Kidney (tissue), 14 donors: ENCODE results near the gene S100Z. TPM values are rescaled to one million over a fixed set of nuclear protein-coding genes. Genes with fewer than 3 reads are reported as not detected.

ENCODE experiments used
- DNase-seq, 5 donors: peaks; one replicate each; pipeline ENCODE4 v3.0.0-alpha.2; 2013 to 2020
- FAIRE-seq: peaks from 2 replicates; lab custom pipeline; 2012; peaks lifted over from hg19 to GRCh38; lab: Jason Lieb, UNC
- H3K27ac ChIP-seq, 2 donors: one replicate each; pipeline ENCODE4 v1.7.0; 2013; ENCODE audit warnings: low read depth in 2 of 2, low read length in 2 of 2, inconsistent platforms in 1 of 2
- H3K27me3 ChIP-seq: one replicate; pipeline ENCODE4 v1.7.1; 2013; ENCODE audit warnings: low read length, inconsistent platforms; ENCODE audit not compliant: control insufficient read depth, insufficient read depth
- H3K36me3 ChIP-seq, 3 donors: one replicate each; pipeline versions ENCODE4 v1.7.0 to v1.7.1; 2013; ENCODE audit warnings: low read length in 3 of 3, control low read depth in 1 of 3, inconsistent platforms in 1 of 3; ENCODE audit not compliant: insufficient read depth in 3 of 3, control insufficient read depth in 2 of 3
- H3K4me1 ChIP-seq, 3 donors: one replicate each; pipeline versions ENCODE4 v1.7.0 to v1.7.1; 2013; ENCODE audit warnings: low read length in 3 of 3, inconsistent platforms in 1 of 3, low read depth in 1 of 3; ENCODE audit not compliant: control insufficient read depth in 2 of 3, insufficient read depth in 2 of 3
- H3K4me3 ChIP-seq, 3 donors: one replicate each; pipeline versions ENCODE4 v1.7.0 to v1.8.1; 2013; ENCODE audit warnings: low read length in 3 of 3, control low read depth in 1 of 3, inconsistent platforms in 1 of 3
- H3K9ac ChIP-seq, 3 donors: one replicate each; pipeline versions ENCODE4 v1.7.0 to v1.7.1; 2013; ENCODE audit warnings: low read length in 3 of 3, control low read depth in 1 of 3, inconsistent platforms in 1 of 3
- H3K9me3 ChIP-seq, 3 donors: one replicate each; pipeline versions ENCODE4 v1.7.0 to v1.7.1; 2013; ENCODE audit warnings: low read length in 3 of 3, control low read depth in 1 of 3, inconsistent platforms in 1 of 3; ENCODE audit not compliant: control insufficient read depth in 2 of 3, insufficient read depth in 1 of 3
- intact Hi-C: fragments of 100-400 bp; cut with DNase I; formaldehyde crosslinking; loops from one replicate; pipeline ENCODE4 v1.11.1; 2022
- polyA plus RNA-seq: library from polyadenylated mRNA; stranded (reverse); fragments of 350-450 nt; fragmentation: Illumina TruSeq; extraction: RNeasy Lipid Tissue Mini Kit (QIAGEN cat#74804); gene quantifications from one replicate; pipeline ENCODE4 v1.2.3, GENCODE V29; 2014; ENCODE audit warnings: low read depth, low replicate concordance; ENCODE audit not compliant: insufficient read depth
- total RNA-seq: library from RNA; stranded (reverse); fragmentation: NEBNext Ultra II Directional; extraction: Animal tissue kit (Norgen Biotek cat#: 25700); gene quantifications from one replicate; pipeline ENCODE4 v1.2.1, GENCODE V29; 2021
- TF ChIP-seq, protein P1 (sequence below): IDR thresholded peaks from 3 replicates; pipeline ENCODE4 v1.5.1; 2012; ENCODE audit warnings: mild to moderate bottlenecking, moderate library complexity, borderline replicate concordance; ENCODE audit not compliant: insufficient read depth; ENCODE audit errors: extremely low read depth
- donor health status: control.
- donor health status: control.
- donor health status: control.
- donor health status: control.
- donor health status: control.
- donor health status: DM: yes; HTN: yes; CAD: no.
- donor health status: Normal renal cell carcinoma (clear cell type).

S100Z gene
- total and polyA plus RNA-seq, 2 donors from 2014 or later: 0.69 to 1.2 TPM

GRCh38 chr5:76816110-76816831 is 33.5 kb upstream of the S100Z start:
- H3K9me3 ChIP-seq: no peaks in the 10 kb centered on the region
- H3K36me3 ChIP-seq: no peaks in the 10 kb centered on the region
- H3K9ac ChIP-seq: no peak overlapping the region
- no peak overlapping the region for H3K27ac ChIP-seq
- intact Hi-C loops: no loop called here
- peaks cover 13% of the 10 kb centered on the region for H3K27me3 ChIP-seq
- TF ChIP-seq, protein P1, sequence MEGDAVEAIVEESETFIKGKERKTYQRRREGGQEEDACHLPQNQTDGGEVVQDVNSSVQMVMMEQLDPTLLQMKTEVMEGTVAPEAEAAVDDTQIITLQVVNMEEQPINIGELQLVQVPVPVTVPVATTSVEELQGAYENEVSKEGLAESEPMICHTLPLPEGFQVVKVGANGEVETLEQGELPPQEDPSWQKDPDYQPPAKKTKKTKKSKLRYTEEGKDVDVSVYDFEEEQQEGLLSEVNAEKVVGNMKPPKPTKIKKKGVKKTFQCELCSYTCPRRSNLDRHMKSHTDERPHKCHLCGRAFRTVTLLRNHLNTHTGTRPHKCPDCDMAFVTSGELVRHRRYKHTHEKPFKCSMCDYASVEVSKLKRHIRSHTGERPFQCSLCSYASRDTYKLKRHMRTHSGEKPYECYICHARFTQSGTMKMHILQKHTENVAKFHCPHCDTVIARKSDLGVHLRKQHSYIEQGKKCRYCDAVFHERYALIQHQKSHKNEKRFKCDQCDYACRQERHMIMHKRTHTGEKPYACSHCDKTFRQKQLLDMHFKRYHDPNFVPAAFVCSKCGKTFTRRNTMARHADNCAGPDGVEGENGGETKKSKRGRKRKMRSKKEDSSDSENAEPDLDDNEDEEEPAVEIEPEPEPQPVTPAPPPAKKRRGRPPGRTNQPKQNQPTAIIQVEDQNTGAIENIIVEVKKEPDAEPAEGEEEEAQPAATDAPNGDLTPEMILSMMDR: no peak
- DNase-seq: no peak
- H3K4me3 ChIP-seq: no peak overlapping the region
- no peak for FAIRE-seq
- no peaks in the 10 kb centered on the region for H3K4me1 ChIP-seq

DNA sequence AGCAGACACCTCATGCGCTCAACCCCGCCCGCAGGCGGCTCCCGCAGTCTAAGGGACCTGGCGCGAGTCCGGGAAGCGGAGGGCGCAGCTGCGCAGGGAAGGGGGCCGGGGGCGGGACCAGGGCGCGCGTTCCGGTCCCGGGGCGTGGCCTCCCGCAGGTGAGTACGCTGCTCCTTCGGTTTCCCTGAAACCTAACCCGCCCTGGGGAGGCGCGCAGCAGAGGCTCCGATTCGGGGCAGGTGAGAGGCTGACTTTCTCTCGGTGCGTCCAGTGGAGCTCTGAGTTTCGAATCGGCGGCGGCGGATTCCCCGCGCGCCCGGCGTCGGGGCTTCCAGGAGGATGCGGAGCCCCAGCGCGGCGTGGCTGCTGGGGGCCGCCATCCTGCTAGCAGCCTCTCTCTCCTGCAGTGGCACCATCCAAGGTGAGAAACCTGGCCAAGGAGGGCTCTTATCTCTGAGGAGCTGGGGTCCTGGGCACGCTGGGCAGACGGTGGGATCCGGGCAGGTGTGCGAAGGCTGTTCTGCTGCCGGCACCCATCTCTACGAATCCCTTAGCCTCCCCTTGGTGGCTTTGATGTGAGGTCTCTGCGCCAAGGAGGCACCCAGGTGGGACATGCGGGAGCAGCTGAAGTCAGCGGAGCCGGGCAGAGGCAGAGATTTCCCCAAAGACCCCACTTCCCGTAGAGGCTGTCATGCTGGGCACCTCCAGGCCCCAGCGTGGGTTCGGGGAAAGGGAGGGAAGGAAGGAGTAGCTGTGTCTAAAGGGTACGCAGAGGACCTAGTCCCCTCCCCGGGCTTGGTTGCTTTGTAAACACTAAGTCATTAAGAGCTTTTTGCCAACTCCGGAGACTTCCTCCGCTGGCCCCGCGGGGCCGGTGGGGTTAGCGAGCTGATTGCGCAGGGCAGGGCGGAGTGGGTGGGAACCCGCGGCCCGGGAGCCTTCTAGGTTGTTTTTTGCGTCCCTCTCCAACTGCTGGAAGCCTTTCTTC is 30.7 kb upstream of the S100Z start, which contains the start of gene F2RL1:
Gene F2RL1, plus strand, starts transcription at position 187 of the 988 bp plus-strand sequence. Its CDS starts 153 bp downstream, at position 340.
- peak within 1 kb of the TSS; percentile 81 to 88 for H3K27ac ChIP-seq
- peak within 1 kb of the TSS; percentile 59 to 90 (median 90) for H3K9ac ChIP-seq
- no peaks in the 10 kb centered on the region for H3K4me1 ChIP-seq
- no peak for FAIRE-seq
- TF ChIP-seq, protein P1: no peak
- H3K4me3 ChIP-seq: peak within 1 kb of the TSS; percentile 67 to 89 (median 73)
- peaks cover 13% of the 10 kb centered on the region for H3K27me3 ChIP-seq
- no peaks in the 10 kb centered on the region for H3K9me3 ChIP-seq
- H3K36me3 ChIP-seq: no peaks in the 10 kb centered on the region
- intact Hi-C loops: no loop called here
- DNase-seq: peak; percentile 88 to 94 (median 92)

GRCh38 chr5:76819851-76820525 is 29.8 kb upstream of the S100Z start:
- DNase-seq (peak in 2 of 5 donors; percentile 12 to 77), FAIRE-seq (no peak)
- TF ChIP-seq, protein P1: no peak
- peak overlapping the region; percentile 32 to 90 (median 90) for H3K9ac ChIP-seq
- peak overlapping the region; percentile 51 to 88 for H3K27ac ChIP-seq
- peaks cover 13% of the 10 kb centered on the region for H3K27me3 ChIP-seq
- peak overlapping the region; percentile 67 to 89 (median 73) for H3K4me3 ChIP-seq
- H3K36me3 ChIP-seq: no peaks in the 10 kb centered on the region
- intact Hi-C loops: no loop called here
- no peaks in the 10 kb centered on the region for H3K4me1 ChIP-seq
- no peaks in the 10 kb centered on the region for H3K9me3 ChIP-seq
